HEK293 (cell line): ENCODE measurements around the gene DCUN1D3.

Experiments used
- HIC1 ChIP-seq: fragments of 450-650 bp; formaldehyde crosslinking; IDR thresholded peaks from 2 replicates; pipeline ENCODE4 v1.5.1; 2016; ENCODE audit warnings: missing biosample characterization, missing genetic modification characterization
- MZF1 ChIP-seq: fragments of 450-650 bp; formaldehyde crosslinking; IDR thresholded peaks from 2 replicates; pipeline ENCODE4 v1.5.1; 2017; ENCODE audit warnings: missing biosample characterization, missing genetic modification characterization, borderline replicate concordance
- PBX3 ChIP-seq: sonication (generic); formaldehyde crosslinking; IDR thresholded peaks from 2 replicates; pipeline ENCODE4 v1.8.1; 2022; ENCODE audit warnings: mild to moderate bottlenecking, moderate library complexity, missing genetic modification reagents
- YY1 ChIP-seq: fragments of 450-650 bp; formaldehyde crosslinking; IDR thresholded peaks from 2 replicates; pipeline ENCODE4 v1.5.1; 2018; ENCODE audit warnings: missing biosample characterization, missing genetic modification characterization
- ZBTB1 ChIP-seq: fragments of 450-650 bp; formaldehyde crosslinking; IDR thresholded peaks from 2 replicates; pipeline ENCODE4 v1.5.1; 2016; ENCODE audit warnings: missing biosample characterization, missing genetic modification characterization
- ZBTB21 ChIP-seq: fragments of 450-650 bp; formaldehyde crosslinking; IDR thresholded peaks from 2 replicates; pipeline ENCODE4 v1.5.1; 2017; ENCODE audit warnings: missing biosample characterization, missing genetic modification characterization
- ZNF785 ChIP-seq: fragments of 450-650 bp; formaldehyde crosslinking; IDR thresholded peaks from 2 replicates; pipeline ENCODE4 v1.5.1; 2016; ENCODE audit warnings: missing biosample characterization, missing genetic modification characterization
- TF ChIP-seq, protein P1 (sequence below): fragments of 450-650 bp; formaldehyde crosslinking; IDR thresholded peaks from 2 replicates; pipeline ENCODE4 v1.5.1; 2016; ENCODE audit warnings: missing biosample characterization, missing genetic modification characterization
- TF ChIP-seq, protein P2 (sequence below): fragments of 450-650 bp; formaldehyde crosslinking; IDR thresholded peaks from 2 replicates; pipeline ENCODE4 v1.5.1; 2016; ENCODE audit warnings: missing biosample characterization, missing genetic modification characterization
- TF ChIP-seq, protein P3 (sequence below): fragments of 450-650 bp; formaldehyde crosslinking; conservative IDR thresholded peaks from 2 replicates; pipeline ENCODE4 v1.5.1; 2016; ENCODE audit warnings: low read depth, missing biosample characterization, missing genetic modification characterization

- TF ChIP-seq HIC1 (tag by site-specific recombination) (no peak), ZBTB1 (no peak), PBX3 (no peak), ZNF785 (tag by site-specific recombination) (no peak), MZF1 (tag by site-specific recombination) (no peak), ZBTB21 (tag by site-specific recombination) (no peak), YY1 (tag by site-specific recombination) (no peak)
- TF ChIP-seq, protein P1, sequence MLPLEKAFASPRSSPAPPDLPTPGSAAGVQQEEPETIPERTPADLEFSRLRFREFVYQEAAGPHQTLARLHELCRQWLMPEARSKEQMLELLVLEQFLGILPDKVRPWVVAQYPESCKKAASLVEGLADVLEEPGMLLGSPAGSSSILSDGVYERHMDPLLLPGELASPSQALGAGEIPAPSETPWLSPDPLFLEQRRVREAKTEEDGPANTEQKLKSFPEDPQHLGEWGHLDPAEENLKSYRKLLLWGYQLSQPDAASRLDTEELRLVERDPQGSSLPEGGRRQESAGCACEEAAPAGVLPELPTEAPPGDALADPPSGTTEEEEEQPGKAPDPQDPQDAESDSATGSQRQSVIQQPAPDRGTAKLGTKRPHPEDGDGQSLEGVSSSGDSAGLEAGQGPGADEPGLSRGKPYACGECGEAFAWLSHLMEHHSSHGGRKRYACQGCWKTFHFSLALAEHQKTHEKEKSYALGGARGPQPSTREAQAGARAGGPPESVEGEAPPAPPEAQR (tag by site-specific recombination) = no peak
- TF ChIP-seq, protein P2, sequence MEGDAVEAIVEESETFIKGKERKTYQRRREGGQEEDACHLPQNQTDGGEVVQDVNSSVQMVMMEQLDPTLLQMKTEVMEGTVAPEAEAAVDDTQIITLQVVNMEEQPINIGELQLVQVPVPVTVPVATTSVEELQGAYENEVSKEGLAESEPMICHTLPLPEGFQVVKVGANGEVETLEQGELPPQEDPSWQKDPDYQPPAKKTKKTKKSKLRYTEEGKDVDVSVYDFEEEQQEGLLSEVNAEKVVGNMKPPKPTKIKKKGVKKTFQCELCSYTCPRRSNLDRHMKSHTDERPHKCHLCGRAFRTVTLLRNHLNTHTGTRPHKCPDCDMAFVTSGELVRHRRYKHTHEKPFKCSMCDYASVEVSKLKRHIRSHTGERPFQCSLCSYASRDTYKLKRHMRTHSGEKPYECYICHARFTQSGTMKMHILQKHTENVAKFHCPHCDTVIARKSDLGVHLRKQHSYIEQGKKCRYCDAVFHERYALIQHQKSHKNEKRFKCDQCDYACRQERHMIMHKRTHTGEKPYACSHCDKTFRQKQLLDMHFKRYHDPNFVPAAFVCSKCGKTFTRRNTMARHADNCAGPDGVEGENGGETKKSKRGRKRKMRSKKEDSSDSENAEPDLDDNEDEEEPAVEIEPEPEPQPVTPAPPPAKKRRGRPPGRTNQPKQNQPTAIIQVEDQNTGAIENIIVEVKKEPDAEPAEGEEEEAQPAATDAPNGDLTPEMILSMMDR (tag by site-specific recombination) = no peak
- TF ChIP-seq, protein P3, sequence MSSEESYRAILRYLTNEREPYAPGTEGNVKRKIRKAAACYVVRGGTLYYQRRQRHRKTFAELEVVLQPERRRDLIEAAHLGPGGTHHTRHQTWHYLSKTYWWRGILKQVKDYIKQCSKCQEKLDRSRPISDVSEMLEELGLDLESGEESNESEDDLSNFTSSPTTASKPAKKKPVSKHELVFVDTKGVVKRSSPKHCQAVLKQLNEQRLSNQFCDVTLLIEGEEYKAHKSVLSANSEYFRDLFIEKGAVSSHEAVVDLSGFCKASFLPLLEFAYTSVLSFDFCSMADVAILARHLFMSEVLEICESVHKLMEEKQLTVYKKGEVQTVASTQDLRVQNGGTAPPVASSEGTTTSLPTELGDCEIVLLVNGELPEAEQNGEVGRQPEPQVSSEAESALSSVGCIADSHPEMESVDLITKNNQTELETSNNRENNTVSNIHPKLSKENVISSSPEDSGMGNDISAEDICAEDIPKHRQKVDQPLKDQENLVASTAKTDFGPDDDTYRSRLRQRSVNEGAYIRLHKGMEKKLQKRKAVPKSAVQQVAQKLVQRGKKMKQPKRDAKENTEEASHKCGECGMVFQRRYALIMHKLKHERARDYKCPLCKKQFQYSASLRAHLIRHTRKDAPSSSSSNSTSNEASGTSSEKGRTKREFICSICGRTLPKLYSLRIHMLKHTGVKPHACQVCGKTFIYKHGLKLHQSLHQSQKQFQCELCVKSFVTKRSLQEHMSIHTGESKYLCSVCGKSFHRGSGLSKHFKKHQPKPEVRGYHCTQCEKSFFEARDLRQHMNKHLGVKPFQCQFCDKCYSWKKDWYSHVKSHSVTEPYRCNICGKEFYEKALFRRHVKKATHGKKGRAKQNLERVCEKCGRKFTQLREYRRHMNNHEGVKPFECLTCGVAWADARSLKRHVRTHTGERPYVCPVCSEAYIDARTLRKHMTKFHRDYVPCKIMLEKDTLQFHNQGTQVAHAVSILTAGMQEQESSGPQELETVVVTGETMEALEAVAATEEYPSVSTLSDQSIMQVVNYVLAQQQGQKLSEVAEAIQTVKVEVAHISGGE (tag by site-specific recombination) = peak; percentile 46
Measured at GRCh38 chr16:20904507-20905081, 4.4 kb upstream of the DCUN1D3 start.
